HG03457 (cell line): ENCODE results near the gene SMARCB1.
A peak's percentile ranks its signal among the peaks of the same experiment; 100 is the strongest.
"Not testable (repeated sequence)": the region's sequence is repeated elsewhere in the genome, so short reads cannot be mapped to it uniquely, and the experiment has no call there.

Experiments used
- ATAC-seq: cut with Tn5 transposase; IDR thresholded peaks from one replicate; pipeline ENCODE4 v1.9.1; 2021; ENCODE audit warnings: moderate number of reproducible peaks; ENCODE audit not compliant: unreplicated experiment

SMARCB1 gene

DNA sequence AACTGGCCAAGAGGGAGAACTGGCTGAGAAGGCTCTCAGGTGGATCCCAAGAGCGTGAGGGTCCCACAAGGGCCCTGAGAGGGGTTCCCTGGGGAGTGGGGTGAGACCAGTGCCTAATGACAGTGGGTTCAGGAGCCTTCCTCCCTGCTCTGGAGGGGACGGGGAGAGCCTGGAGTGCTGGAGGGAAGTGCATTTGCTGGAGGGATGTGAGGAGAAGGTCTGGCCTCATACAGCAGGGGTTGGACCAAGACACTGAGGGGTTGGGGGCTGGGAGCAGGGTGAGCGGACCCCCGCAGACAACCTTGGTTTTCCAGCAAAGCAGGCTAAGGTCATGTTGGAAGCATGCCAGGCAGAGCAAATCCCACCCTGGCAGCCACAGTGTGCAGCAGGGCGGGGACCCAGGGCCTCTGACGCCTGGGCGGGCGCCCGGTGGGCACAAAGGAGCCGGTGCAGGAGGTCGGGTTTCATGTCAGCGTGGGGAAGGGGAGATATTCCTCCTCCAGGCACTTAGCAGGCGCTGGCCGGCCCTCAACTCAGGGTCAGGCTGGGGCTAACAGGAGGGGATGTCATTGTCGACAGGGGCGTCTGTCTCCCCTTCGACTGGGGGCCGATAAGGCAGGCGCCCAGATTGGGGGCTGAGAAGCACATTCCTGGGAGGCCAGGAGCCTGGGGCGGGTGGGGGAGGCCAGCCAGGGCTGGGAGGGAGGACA, 55.1 kb downstream of the SMARCB1 start:
- no peak for ATAC-seq

DNA sequence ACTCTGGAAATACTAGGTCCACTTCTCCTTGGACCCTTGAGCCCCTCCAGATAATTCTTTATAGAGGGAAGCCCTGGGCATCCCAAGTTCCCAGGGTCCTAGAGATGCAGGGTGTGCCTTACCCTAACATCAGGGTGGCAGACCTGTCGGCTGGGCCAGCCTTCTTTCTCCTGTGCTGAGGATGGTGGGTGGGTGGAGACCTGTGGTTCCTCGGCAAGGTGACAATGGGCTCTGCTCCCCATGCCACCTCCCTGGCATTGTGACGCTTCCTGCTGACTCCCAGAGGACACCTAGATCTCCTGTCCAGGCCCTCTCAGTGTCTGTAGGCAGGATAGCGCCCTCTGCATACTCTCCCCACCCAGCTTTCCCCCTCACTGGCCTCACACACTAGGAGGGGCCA, 55.8 kb downstream of the SMARCB1 start:
- no peak for ATAC-seq

DNA sequence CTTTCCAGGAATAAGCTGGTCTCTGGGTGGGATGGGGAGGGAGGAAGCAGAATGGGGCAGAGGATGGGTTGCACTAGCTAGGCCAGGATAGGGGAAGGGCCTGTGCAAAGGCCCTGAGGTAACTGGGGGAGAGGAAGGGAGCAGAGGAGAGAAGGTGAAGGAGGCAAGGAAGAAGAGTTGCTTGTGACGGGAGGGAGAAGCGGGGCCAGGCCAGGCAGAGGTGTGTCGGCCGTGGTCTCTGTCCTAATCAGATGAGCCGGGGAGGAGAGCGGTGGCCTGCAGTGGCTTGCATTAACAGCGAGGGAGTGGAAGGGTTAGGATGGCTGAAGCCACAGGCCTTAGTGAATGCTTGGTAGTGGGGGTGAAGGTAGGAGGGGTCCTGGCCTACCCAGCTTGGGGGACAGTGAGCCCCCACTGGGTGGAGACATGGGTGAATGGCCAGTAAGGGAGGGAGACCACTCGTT, 58.0 kb downstream of the SMARCB1 start:
- no peak for ATAC-seq

DNA sequence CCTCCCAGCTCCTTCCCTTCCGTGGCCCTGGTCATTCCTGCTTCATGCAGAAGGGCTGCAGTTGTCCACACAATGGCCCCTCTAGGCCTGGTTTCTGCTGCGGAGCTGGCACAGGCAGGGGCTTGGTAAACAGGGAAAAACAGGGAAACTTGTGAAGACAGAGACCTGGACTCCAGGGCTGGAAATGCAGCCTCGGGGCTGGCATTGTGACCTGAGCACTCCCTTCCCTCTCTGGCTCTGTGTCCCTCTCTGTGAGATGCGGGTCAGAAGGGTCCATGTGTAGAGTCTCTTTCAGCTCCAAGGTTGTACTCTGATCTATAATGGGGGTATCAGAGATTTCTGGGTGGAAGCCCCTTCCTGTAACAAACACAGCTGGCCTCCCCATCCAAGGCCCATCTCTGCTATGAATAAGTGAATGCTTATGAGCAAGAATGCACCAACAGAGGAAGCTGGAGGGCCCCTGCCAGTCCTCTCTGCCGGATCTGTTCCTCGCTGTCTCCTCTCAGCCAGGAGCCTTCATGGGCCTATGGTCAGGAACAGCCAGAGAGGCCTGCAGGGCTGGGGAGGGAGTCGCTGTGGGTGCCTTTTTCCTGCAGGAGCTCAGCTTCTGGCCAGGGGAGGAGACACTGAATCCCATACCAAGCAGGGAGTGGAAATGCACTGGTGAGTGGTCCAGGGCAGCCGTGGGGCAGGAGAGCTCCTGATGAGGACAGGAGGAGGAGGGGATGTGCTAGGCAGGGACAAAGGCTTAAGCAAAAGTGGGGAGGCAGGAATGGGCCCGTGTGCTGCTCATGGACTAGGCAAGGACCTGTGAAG, 58.7 kb downstream of the SMARCB1 start:
- no peak for ATAC-seq

DNA sequence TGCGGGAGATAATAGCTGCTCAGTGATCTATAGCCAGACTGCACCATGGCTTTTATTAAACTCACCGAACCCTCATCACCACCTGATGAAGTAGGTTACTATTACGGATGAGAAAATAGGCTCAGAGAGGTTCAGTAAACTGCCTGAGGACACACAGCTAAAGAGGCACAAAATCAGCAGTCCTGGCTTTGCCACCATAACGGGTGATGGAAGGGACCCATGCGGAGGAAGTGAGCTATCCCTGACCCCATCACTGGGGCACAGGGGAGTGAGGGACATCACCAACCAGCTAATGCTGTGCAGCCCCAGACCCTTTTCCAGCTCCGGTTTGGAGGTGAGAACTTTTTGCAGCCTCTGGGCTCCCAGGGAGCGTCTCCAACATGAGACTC, 59.3 kb downstream of the SMARCB1 start:
- ATAC-seq = no peak

DNA sequence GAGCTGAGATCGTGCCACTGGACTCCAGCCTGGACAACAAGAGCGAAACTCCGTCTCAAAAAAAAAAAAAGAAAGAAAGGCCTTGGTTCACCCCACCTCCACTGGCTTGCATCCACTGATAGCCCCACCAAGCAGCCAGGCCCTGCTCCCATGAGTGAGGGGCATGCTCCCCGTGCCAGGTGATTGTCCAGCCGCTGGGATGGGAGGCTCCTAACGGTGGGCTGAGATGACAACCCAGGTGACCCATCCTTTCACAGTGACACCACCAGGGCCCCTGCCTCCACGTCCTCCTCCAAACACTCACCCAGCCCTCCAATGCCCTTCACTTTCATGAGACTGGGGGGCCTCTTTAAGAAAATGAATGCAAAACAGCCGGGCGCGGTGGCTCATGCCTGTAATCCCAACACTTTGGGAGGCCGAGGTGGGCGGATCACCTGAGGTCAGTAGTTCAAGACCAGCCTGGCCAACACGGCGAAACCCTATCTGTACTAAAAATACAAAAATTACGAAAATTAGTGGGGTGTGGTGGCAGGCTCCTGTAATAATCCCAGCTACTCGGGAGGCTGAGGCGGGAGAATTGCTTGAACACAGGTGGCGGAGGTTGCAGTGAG, 60.6 kb downstream of the SMARCB1 start:
- ATAC-seq = no peak

DNA sequence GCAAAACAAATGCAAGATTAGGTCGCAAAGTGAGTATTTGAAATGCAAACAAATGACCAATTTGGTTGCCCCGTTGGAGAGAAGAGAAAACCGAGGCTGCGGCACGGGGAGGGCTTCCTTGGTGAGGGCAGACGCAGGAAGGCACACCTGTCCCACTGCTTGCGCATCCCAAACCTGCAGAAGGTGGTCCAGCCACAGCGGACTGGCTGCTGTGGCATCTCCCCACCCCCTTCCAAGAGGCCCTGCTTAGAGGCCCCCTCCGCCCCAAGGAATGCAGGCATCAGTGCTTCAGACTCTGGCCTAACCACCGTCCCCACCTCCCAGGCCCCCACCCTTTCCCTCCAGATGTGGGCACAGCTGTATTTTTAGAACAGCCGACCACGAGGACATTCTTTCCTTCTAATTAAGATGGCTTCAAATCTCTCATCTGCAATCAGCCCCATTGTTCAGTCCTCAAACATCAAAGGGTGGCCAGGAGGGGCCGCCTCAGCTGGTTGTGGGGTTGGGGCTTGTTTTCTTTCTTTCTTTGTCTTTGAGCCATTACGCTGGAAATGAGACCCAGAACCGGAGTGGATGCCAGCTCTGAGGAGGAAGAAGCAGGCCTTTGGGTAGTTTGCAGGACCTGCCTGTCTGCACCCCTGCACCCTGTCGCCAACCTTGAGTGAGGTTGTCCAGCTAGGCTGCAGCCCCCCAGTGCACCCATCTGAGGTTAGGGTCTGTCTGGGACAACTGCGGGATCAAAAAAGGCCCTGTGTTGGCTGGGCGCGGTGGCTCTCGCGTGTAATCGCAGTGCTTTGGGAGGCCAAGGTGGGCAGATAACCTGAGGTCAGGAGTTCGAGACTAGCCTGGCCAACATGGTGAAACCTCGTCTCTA, 61.5 kb downstream of the SMARCB1 start:
- no peak for ATAC-seq

DNA sequence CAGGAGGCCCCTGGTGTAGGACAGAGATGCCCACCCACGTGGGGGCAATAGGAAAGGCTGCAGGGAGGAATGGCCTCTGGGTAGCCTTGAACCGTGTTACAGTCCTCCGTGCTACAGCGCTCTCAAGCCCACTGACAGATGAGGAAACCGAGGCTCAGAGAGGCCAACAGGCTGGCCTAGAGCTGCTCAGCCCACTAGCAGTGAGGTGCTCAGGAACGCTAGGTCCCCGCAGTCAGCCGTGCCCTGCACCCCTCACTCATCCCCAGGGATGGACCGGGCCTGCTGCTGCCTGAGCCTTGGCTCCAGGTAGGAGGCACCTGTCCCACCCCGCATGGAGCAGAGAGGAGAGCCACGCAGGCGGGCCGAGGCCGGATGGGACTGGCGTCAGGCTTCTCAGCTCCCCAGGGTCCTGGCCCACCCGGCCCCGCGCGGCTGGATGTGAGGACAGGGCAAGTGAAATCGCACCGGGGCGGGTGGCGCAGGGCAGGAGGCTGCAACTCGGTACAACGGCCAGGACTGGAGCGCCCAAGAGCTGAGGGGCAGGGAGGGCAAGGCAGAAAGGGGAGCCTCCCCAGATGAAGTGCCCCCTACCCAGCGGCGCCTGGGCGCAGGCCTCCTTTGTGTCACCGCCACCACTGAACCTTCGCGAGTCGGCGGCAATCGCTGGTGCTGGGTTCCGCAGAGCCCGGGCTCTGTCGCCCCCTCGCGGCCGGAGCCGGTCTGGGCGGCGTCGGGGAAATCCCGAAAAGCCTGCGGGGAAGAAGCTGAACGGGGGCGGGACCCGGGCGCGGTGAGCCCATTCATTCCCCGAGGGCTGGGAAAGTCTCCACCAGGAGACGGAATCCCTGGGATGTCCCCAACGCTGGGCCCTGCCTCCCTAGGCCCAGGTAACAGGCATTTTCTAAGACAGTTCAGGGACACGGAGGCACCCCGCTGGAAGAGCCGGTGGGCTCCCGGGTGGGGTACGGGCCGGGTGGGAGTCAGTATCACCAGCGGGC, 62.5 kb downstream of the SMARCB1 start:
- no peak for ATAC-seq

DNA sequence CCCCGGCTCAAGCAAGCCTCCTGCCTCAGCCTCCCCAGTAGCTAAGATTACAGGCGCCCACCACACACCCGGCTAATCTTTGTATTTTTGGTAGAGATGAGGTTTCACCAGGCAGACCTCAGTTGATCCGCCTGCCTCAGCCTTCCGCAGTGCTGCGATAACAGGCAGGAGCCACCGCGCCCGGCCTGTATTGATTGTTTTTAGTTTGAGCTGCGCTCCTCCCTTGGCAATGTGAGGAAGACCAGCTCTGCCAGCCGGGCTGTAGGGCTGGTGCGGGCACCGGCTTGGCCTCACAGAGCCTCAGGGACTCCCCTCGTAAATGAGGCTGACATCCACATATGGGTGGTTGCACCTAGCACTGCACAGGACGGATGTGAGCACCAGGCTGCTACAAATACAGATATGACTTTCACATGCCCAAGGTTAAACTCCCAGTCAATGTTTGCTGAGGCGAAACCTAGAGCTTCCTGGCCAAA, 63.4 kb downstream of the SMARCB1 start:
- ATAC-seq = peak; percentile 49

DNA sequence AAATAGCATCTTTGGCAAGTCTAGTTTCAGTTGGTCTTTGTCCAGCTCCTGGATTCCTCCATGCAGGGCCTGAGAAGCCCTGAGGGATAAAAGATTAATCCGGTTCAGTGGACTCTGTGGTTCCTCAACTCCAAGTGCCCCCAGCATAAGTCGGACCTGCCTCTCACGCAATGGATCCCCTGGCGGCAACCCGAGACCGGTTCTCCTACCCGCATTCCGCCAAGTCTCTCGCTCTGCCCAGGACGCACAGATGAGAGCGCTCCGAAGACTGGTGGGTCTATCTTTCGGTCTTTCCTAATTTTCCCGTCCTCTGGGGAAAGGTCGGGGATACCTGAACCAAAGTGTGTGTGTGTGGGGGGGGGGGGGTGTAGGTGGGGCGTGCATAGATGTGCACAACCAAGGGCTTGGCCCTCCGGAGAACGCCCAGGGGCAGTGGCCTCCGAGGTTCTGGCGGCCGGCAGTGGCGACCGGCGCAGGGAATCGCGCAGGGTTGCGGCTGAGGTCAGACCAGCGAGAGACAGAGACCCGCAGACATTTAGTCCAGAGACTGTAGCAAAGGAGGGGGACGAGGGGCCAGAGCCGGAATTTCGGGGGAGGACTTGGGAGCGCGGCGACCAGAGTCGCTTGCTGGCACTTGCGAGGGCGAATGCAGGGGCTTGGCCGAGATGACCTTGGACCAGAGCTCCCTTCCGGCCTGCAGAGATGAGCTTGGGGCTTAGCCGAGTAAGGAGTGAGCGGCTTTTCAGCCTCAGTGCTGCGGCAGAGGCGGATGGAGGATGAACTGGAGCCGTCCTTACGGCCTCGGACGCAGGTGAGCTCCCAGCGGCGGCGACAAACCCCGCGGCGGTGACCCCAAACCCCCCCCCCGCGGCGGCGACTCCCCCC, 70.2 kb downstream of the SMARCB1 start:
- peak; percentile 30 for ATAC-seq

DNA sequence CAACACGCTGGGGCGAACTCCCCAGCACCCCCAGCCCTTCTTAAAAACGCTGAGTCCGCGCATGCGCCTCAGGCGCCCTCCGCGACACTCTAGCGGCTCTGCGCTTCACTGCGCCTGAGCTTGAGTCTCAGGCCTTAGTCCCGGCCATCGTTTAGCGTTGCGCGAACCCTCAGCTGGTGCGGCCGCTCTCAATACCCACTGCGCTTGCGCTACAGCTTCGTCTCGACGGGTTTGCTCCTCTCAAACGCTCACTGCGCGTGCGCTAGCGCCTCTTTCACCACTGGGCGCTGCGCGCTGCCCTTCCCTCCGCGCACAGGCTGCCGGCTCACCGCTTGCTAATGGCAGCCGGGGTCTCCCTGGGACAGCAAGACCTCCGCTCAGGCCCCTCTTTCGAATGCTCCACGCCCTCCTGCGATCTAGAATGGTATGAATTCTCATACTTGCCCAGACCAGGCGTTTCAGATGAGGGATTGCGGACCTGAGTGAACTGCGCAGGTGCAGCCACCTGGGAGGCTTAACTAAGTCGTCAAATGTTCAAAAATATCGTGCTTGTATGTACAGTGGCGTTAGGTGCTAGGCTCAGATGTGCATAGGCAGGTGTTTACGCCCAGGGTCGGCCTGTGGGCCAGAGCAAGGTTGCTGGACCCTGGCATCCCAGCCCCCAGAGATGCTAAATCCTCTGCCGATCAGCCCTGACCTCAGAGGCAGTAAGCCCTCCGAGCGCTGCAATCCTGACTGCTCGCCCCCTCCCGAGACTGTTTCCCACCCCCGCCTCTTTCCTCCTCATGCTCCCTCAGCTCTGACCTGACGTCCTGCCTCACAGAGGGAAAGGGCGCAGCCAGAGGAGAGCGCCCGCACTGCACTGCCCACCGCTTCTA, 71.1 kb downstream of the SMARCB1 start, which contains the start of gene SLC2A11:
SLC2A11 (plus strand) TSS at position 270 of the 878 bp plus-strand sequence; CDS start at position 395, 125 bp downstream.
- ATAC-seq = peak; percentile 77

DNA sequence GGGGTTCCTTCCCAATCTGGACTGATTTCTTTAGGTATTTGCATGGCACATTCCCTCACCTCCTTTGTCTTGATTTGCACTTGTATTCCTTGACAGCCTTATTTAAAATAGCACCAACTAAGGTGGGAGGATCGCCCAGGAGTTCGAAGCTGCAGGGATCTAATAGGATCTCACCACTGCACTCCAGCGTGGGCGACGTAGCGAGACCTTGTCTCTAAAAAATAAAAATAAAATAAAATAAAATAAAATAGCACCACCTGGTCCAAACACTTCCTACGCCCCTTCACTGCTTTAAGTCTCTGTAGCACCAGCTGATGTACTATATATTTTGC, 71.7 kb downstream of the SMARCB1 start:
- ATAC-seq = no peak

DNA sequence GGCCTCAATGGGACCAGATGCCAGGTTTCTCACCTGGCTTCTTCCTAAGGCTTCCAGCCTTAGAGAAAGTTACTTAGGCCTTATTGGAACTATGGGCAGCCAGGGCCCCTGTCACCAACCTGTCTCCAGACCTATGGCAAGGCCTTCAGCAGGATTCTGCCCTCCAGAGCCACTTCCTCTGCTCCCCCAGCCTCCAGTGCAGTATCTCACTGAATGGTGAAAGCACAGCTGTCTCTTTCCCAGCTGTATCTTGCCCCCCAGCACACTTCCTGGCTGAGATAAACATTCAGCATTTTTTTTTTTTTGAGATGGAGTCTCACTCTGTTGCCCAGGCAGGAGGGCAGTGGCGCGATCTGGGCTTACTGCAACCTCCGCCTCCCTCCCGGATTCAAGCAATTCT, 72.4 kb downstream of the SMARCB1 start:
- ATAC-seq = no peak

DNA sequence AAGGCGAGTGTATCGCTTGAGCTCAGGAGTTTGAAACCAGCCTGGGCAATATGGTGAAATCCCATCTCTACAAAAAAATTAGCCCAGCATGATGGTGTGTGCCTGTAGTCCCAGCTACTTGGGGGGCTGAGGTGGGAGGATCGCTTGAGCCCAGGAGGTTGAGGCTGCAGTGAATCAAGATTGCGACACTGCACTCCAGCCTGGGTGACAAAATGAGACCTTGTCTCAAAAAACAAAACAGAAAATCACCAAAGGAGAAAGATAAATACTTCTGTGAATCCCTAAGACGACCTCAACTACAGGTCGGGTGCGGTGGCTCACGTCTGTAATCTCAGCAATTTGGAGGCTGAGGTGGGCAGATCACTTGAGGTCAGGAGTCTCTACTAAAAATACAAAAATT, 73.4 kb downstream of the SMARCB1 start:
- ATAC-seq = not testable (repeated sequence)

DNA sequence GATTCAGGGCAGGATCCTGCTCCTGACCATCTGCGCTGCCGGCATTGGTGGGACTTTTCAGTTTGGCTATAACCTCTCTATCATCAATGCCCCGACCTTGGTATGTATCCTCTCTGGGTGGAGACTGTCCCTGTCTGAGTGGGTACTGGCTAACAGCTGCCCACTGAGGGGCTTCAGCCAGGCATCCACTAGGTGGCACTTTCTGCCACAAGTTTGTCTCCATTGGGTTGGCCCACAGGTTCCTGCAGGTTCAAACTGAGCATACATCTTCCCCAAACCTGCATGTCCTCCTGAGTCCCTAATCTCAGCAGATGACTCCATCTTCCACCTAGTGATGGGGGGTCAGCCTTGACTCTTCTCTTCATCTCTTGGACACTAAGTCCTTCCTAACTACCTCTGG, 75.3 kb downstream of the SMARCB1 start:
- ATAC-seq = no peak

DNA sequence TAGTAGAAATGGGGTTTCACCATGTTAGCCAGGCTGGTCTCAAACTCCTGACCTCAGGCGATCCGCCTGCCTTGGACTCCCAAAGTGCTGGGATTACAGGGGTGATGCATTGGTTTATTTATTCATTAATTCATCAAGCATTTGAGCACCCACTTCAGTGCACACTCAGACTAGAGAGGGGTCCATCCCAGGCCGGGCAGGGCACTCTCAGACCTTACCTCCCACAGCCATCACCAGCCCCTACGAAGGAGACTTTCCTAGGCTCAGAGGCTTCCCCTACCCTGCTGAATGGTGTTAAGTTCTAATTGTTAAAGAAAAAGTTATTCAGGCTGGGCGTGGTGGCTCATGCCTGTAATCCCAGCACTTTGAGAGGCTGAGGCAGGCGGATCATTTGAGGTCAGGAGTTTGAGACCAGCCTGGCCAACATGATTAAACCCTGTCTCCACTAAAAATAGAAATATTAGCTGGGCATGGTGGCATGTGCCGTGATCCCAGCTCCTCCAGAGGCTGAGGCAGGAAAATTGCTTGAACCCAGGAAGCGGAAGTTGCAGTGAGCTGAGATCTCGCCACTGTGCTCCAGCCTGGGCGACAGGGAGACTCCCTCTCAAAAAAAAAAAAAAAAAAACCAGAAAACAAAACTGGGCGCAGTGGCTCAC, 77.9 kb downstream of the SMARCB1 start:
- ATAC-seq = not testable (repeated sequence)

DNA sequence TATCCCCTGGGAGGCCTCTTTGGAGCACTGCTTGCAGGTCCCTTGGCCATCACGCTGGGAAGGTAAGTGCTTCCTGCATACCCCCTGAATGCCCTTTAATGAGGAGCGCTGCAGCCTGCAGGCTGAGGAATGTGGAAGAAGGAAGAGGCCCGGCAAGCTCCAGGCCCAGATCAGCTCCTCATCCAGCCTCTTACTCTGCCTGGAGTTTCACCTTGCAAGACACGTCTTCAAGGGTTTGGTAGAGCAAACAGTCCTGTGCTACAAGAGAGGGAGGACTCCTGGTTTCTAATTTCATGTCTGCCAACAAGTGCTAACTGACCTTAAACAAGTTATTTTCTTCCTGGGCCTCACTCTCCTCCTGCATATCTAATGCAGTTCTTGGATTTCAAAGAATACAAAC, 81.8 kb downstream of the SMARCB1 start:
- ATAC-seq = no peak
